HepG2 (cell line): Measurements from ENCODE around the gene MFSD6. TPM values are rescaled to one million over a fixed set of nuclear protein-coding genes. Genes with fewer than 3 reads are reported as not detected.

Experiments used
- ATAC-seq: fragments of 200-7000 bp; cut with Tn5 transposase; 3 replicates; pipeline ENCODE4 v1.9.1; 2020; ENCODE audit warnings: mild to moderate bottlenecking, moderate library complexity
- BruUV-seq: library from RNA; stranded (reverse); fragments of 400-500 nt; replicated peaks from 2 replicates; lab custom pipeline; 2021; lab: Mats Ljungman, UMichigan
- CTCF ChIA-PET: fragments of 300-600 bp; formaldehyde crosslinking; extraction: SDS; loops from one replicate; lab custom pipeline; 2021; ENCODE audit warnings: low total read pairs, inconsistent platforms, low intra/inter-chr PET ratio; lab: Yijun Ruan, JAX
- POLR2A ChIA-PET: fragments of 350-600 bp; sonication (Branson Sonifier 250); formaldehyde crosslinking; loops from one replicate; lab custom pipeline; 2020; ENCODE audit warnings: antibody characterized with exemption, inconsistent platforms; lab: Yijun Ruan, JAX
- DNase-seq: peaks from one replicate; pipeline ENCODE4 v3.0.0-alpha.2; 2015; ENCODE audit warnings: low spot score
- FAIRE-seq: peaks from 3 replicates; lab custom pipeline; 2011; peaks lifted over from hg19 to GRCh38; lab: Jason Lieb, UNC
- H2AFZ ChIP-seq: one replicate; pipeline ENCODE4 v1.6.1; 2011; ENCODE audit warnings: low read length, inconsistent platforms
- H3K27ac ChIP-seq: fragments of 300-600 bp; 3 replicates; pipeline ENCODE4 v1.8.0; 2011; ENCODE audit warnings: mixed run types, mild to moderate bottlenecking, mixed read lengths, low read length, inconsistent platforms; ENCODE audit not compliant: insufficient read depth; ENCODE audit errors: extremely low read length
- H3K27me3 ChIP-seq, 2 experiments: fragments of 200-600 bp in 1 of 2; 2 replicates in 1 of 2; 3 replicates in 1 of 2; pipeline versions ENCODE4 v1.6.0 to v1.8.0; 2011; ENCODE audit warnings: low read length in 2 of 2, mild to moderate bottlenecking in 2 of 2, moderate library complexity in 2 of 2, inconsistent platforms in 1 of 2; ENCODE audit not compliant: insufficient read depth in 2 of 2, control insufficient read depth in 1 of 2
- H3K36me3 ChIP-seq, 2 experiments: fragments of 200-600 bp in 1 of 2; replicated peaks in 1 of 2; 2 replicates in 1 of 2; 3 replicates in 1 of 2; pipeline versions ENCODE4 v1.5.1 to v1.8.0; 2011; ENCODE audit warnings: low read length in 2 of 2, inconsistent platforms in 1 of 2; ENCODE audit not compliant: insufficient read depth in 2 of 2, control insufficient read depth in 1 of 2
- H3K4me1 ChIP-seq: 2 replicates; pipeline ENCODE4 v1.5.1; 2012; ENCODE audit warnings: low read length, inconsistent platforms; ENCODE audit not compliant: insufficient read depth
- H3K4me2 ChIP-seq: 2 replicates; pipeline ENCODE4 v1.6.0; 2011; ENCODE audit warnings: low read depth, low read length, inconsistent platforms
- H3K4me3 ChIP-seq, 3 experiments: fragments of 200-600 bp in 1 of 3; sonication (generic), shearing (Covaris generic) in 1 of 3; replicated peaks in 1 of 3; 2 replicates each; pipeline ENCODE4 v1.5.1; 2011 to 2016; ENCODE audit warnings: low read length in 3 of 3, inconsistent platforms in 2 of 3, low read depth in 2 of 3, mild to moderate bottlenecking in 2 of 3, control low read depth in 1 of 3, mixed read lengths in 1 of 3; ENCODE audit not compliant: insufficient read depth in 1 of 3
- H3K79me2 ChIP-seq: one replicate; pipeline ENCODE4 v1.6.1; 2011; ENCODE audit warnings: low read length, inconsistent platforms; ENCODE audit not compliant: insufficient read depth
- H3K9ac ChIP-seq: 2 replicates; pipeline ENCODE4 v1.6.0; 2011; ENCODE audit warnings: mild to moderate bottlenecking, low read depth, low read length, inconsistent platforms; ENCODE audit not compliant: insufficient read depth
- H3K9me3 ChIP-seq: 2 replicates; pipeline ENCODE4 v1.5.1; 2012; ENCODE audit warnings: mild to moderate bottlenecking, low read length
- H4K20me1 ChIP-seq: 2 replicates; pipeline ENCODE4 v1.6.0; 2011; ENCODE audit warnings: inconsistent platforms, mild to moderate bottlenecking, low read length, moderate library complexity; ENCODE audit not compliant: insufficient read depth
- ATAD3A ChIP-seq: sonication (generic); formaldehyde crosslinking; IDR thresholded peaks from 2 replicates; pipeline ENCODE4 v1.4.0; 2020; ENCODE audit warnings: missing genetic modification reagents
- ATF7-NPFF ChIP-seq: sonication (generic); formaldehyde crosslinking; IDR thresholded peaks from 2 replicates; pipeline ENCODE4 v1.8.1; 2023; ENCODE audit warnings: mild to moderate bottlenecking, low read depth, missing genetic modification reagents, moderate library complexity
- ISX ChIP-seq: sonication (generic); formaldehyde crosslinking; conservative IDR thresholded peaks from 2 replicates; pipeline ENCODE4 v1.5.0; 2020; ENCODE audit warnings: missing genetic modification reagents
- KDM5A ChIP-seq: fragments of 200-600 bp; sonication (generic); IDR thresholded peaks from 2 replicates; pipeline ENCODE4 v1.7.0; 2018; ENCODE audit warnings: antibody characterized with exemption, mild to moderate bottlenecking, low read length, borderline replicate concordance
- SALL2 ChIP-seq: sonication (generic); formaldehyde crosslinking; IDR thresholded peaks from 2 replicates; pipeline ENCODE4 v1.8.1; 2023; ENCODE audit warnings: mild to moderate bottlenecking, missing genetic modification reagents, inconsistent platforms
- ZNF550 ChIP-seq: sonication (generic); formaldehyde crosslinking; IDR thresholded peaks from 2 replicates; pipeline ENCODE4 v1.4.0; 2020; ENCODE audit warnings: mild to moderate bottlenecking, missing genetic modification reagents, borderline replicate concordance
- WGBS: methylation state at CpG from one replicate; pipeline ENCODE4 v1.1.6; 2017; ENCODE audit warnings: low lambda C conversion rate; 5-methylcytosine and 5-hydroxymethylcytosine counted together
- in situ Hi-C: cut with HindIII; loops from 2 replicates; pipeline ENCODE4 v1.10.0; 2017; ENCODE audit warnings: low pct_unique_long_range_greater_than_20kb; ENCODE audit not compliant: extremely low pct_ligation_motif_present
- intact Hi-C: fragments of 100-400 bp; cut with micrococcal nuclease; formaldehyde crosslinking; loops from one replicate; pipeline ENCODE4 v1.10.0; 2022; ENCODE audit not compliant: unreplicated experiment
- polyA plus RNA-seq, 8 experiments: library from polyadenylated mRNA; depleted of rRNA in 3 of 8; stranded (reverse) in 7 of 8; unstranded in 1 of 8; fragments of >200 nt; fragmentation: Illumina TruSeq in 4 of 8; extraction: Trizol in 4 of 8; gene quantifications; 2 replicates each; pipeline versions ENCODE4 v1.2.1 to v1.2.3, GENCODE V29; 2011 to 2016; ENCODE audit warnings: low read depth in 4 of 8, missing spikeins in 1 of 8, mixed read lengths in 1 of 8; ENCODE audit not compliant: insufficient read depth in 1 of 8
- total RNA-seq, 5 experiments: library from RNA; depleted of rRNA; stranded (reverse); fragments of >200 nt; fragmentation: Illumina TruSeq; extraction: Trizol; gene quantifications; 2 replicates each; pipeline ENCODE4 v1.2.3, GENCODE V29; 2016; ENCODE audit warnings: low read depth in 1 of 5
- TF ChIP-seq, protein P1 (sequence below): sonication (generic); formaldehyde crosslinking; IDR thresholded peaks from 2 replicates; pipeline ENCODE4 v1.4.0; 2020; ENCODE audit warnings: missing genetic modification reagents, borderline replicate concordance

Gene MFSD6
- total and polyA plus RNA-seq, 2 of the 13 experiments (the other 11 are each of a cell fraction or from before 2014, with no cell fraction given) = 0.92 to 1.4 TPM

DNA sequence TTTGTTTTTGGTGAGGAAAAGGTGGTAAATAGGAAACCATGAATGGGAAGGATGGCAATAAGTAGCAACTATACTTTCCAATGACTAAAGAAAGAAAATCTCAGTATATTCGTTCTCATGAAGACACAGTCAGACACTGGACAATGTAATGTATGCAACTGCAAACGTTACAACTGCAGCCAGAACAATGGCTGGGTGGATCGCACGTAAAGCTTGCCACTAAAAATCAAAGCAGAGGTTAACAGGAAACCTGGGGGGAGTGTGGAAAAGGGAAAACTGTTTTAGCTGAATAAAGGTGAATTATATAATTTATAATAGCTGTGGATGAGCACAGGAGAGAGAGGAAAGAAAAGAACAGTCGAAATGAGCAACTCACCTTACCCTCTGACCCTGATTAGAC is 93.1 kb downstream of the MFSD6 start:
- in situ Hi-C loops (loop anchor here (25.0 kb wide), 1 partner anchor 164 kb away; the partner anchor contains the start of gene INPP1), intact Hi-C loops (no loop called here)
- no peaks in the 10 kb centered on the region for H4K20me1 ChIP-seq
- peaks cover 21% of the 10 kb centered on the region for H3K4me1 ChIP-seq
- ATAC-seq = no peak
- DNase-seq = no peak
- ChIA-PET POLR2A (no interaction called here), CTCF (no interaction called here)
- H3K36me3 ChIP-seq = no peaks in the 10 kb centered on the region
- H3K9ac ChIP-seq = no peak overlapping the region
- no peak overlapping the region for H3K4me2 ChIP-seq
- no peak for FAIRE-seq
- no peak overlapping the region for H2AFZ ChIP-seq
- no peaks in the 10 kb centered on the region for H3K27me3 ChIP-seq
- TF ChIP-seq SALL2 (CRISPR knock-in tag) (no peak), ISX (CRISPR knock-in tag) (no peak), ZNF550 (CRISPR knock-in tag) (no peak), ATAD3A (CRISPR knock-in tag) (no peak), KDM5A (no peak), ATF7-NPFF (CRISPR knock-in tag) (no peak)
- TF ChIP-seq, protein P1, sequence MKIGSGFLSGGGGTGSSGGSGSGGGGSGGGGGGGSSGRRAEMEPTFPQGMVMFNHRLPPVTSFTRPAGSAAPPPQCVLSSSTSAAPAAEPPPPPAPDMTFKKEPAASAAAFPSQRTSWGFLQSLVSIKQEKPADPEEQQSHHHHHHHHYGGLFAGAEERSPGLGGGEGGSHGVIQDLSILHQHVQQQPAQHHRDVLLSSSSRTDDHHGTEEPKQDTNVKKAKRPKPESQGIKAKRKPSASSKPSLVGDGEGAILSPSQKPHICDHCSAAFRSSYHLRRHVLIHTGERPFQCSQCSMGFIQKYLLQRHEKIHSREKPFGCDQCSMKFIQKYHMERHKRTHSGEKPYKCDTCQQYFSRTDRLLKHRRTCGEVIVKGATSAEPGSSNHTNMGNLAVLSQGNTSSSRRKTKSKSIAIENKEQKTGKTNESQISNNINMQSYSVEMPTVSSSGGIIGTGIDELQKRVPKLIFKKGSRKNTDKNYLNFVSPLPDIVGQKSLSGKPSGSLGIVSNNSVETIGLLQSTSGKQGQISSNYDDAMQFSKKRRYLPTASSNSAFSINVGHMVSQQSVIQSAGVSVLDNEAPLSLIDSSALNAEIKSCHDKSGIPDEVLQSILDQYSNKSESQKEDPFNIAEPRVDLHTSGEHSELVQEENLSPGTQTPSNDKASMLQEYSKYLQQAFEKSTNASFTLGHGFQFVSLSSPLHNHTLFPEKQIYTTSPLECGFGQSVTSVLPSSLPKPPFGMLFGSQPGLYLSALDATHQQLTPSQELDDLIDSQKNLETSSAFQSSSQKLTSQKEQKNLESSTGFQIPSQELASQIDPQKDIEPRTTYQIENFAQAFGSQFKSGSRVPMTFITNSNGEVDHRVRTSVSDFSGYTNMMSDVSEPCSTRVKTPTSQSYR = no peak
- no peak overlapping the region for H3K4me3 ChIP-seq
- H3K27ac ChIP-seq = no peak overlapping the region
- BruUV-seq = no TSS peak
- H3K79me2 ChIP-seq = no peaks in the 10 kb centered on the region
- H3K9me3 ChIP-seq = no peaks in the 10 kb centered on the region
- WGBS = 95% methylated on average over 5 of the region's 5 CpGs
